Hematopoietic multipotent progenitor cell treated with erythropoietin and hydrocortisone succinate and interleukin-3 and kit ligand, for 6 days (in vitro differentiated cells): ENCODE data around the gene PLD1.
"Not testable (repeated sequence)": the region's sequence is repeated elsewhere in the genome, so short reads cannot be mapped to it uniquely, and the experiment has no call there.

Experiments
- DNase-seq: peaks from one replicate; pipeline ENCODE4 v3.0.0-alpha.2; 2015

PLD1 gene

DNA sequence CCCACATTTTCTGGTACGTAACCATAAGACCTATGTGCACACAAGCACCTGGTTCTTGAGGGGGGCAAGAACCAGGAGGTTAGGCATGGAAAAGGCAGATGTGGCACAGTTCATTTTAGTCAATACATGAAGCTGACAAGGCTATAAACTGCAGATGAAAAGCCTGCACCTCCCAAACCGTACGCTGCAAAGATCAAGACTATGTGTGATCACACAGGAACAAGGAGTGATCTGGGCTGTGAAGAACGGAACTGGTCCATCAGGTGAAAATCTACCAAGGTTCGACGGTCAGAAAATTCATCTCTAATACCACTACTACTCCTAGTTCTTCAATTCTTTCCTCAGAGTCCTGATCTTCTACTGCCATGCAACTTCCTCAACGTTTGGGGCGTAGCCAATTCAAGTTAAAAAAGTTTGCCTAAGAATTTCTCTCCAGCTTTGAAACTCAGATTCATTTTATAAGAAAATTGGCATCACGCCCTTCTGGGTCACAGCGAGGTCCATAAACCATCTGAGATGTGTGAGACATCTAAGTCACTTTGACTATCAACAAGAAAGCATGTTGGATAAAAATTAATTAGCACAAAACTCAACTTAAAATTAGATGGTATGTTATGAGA, 41.9 kb downstream of the PLD1 start:
- no peak for DNase-seq

DNA sequence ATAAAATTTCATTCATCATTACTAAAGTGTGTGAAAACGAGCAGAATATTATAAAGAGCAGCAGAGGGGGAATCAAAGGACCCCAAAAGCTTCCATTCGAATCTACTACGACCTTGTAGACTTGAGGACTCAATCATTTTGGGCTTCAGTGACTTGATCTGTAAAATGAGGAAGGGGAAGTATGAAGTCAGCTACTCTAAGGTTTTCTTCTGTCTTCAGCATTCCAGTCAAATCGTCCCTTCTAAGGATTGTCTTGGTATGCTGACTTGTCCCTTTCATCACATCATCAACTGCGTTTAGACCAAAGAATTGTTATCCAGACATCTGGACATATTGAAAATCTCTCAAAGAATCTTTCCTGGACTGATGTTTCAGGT, 44.8 kb downstream of the PLD1 start:
- DNase-seq, result no peak

DNA sequence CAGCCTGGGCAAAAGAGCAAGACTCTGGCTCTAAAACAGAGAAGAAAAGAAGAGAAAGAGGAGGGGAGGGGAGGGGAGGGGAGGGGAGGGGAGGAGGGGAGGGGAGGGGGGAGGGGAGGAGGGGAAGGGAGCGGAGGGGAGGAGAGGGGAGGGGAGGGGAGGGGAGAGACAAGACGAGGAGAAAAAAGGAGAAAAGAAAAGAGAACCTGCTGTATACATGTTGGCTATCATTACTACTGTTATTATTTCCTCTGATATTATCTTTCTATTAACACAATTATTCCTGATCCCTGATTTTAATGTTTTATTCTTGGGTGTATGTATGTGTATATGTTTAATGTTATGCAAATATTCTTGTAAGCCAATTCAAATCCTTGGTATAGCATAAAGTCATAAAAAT, 46.9 kb downstream of the PLD1 start:
- DNase-seq, result no peak

DNA sequence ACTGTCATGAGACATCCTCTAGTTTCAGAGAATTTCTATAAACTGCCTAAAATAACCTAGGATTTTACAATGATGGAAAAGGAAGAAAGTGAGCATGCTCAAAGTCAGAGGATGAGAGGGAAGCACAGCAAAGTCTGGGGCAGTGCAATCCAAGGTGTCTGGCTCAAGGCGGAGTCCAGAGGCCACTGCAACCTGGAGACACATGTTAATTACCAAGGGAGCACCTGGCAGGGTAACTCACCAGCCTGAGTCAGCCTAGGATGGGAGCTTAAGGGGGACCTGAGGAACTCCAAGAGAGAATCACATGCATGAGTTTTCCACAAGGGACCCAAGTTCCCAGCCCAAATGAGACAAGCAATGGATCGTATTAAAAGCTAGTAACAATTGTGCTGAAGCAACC, 49.8 kb downstream of the PLD1 start:
- DNase-seq, result no peak

DNA sequence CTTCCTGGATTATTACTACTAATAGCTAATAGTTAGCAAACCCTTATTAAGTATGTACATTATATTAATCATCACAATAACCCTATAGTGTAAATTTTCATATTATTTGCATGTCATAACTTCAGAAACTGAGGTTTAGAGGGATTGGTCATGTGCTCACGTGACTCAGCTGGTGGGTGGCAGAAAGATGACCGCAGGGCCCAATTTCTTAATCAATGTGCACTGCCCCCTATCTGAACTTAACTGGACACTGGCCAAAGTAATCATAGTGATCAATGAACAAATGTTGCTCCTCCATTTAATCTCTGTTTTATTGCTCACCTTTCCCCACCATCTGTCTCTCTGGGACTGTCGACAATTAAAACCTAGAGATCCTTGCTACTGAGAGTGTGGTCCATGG, 52.2 kb downstream of the PLD1 start:
- no peak for DNase-seq

DNA sequence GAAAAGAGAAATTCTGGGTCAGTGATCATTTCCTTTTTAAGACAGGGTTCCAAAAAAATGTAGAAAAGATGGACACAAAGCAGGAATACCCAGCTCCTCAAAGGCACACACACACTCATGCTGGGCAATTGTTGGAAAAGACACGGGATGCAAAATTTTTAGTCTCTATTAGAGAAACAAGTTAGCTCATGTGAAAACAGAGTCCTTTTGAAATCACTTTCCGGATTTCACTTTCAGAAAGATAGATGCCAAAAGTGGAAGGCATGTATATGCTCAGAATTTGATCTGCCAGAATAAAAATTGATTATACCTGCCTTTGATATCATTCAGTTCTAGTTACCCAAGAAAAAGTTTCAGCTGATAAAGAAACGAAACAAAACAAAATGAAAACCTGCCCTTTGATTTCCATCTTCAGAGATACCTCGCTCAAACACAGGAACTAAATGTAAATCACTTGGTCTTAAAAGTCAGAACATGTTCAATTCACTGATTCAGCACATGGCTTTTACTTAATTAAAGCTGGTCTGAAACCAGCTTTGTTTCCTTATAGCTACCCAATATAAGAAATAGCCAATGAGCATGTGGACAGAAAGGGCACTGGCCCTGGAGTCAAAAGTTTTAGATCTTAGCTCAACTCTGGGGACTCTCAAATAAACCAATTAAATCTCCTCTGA, 52.8 kb downstream of the PLD1 start:
- DNase-seq, result no peak

DNA sequence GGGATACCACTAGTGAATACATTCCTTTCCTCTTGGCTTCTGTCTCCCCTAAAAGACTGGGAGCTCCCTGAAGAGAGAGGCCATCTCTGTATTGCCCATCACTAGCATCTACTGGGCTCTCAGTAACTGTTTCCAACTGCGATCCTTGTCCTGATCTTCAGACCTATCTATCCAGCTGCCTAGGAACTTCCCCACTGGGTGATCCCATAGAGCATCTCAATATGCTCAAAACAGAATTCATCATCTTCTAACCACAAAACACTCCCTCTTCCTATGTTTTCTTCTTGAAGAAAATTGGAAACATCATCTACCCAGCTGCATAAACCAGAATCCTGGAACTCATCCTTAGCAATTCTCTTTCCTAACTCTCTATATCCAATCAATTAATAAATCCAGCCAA, 54.6 kb downstream of the PLD1 start:
- DNase-seq, result no peak

DNA sequence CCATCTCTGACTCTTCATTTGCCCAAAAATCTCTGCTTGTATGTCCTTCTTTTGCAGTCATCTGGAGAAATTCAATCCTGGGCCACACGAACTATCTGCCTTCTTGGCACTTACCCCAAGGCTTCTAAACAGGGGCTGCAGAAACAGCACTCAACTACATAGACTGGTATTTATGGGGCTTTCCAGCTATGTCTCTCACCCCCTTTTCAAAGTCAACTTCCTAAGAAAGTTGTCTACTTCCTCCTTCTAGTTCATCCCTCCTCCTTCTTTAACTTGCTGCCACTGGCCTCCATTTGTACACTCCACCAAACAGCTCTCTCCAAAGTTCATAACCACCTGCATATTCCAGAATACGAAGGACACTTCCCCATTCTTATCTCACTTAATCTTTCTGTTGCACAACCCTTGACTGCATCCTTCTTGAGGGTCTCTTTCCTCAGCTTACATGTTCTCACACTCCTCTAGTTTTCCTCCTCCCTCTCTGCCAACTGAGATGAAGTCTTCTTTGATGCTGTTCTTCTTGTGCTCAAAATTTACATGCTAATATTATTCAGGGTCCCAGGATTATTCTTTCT, 55.2 kb downstream of the PLD1 start:
- DNase-seq, result peak; percentile 6

DNA sequence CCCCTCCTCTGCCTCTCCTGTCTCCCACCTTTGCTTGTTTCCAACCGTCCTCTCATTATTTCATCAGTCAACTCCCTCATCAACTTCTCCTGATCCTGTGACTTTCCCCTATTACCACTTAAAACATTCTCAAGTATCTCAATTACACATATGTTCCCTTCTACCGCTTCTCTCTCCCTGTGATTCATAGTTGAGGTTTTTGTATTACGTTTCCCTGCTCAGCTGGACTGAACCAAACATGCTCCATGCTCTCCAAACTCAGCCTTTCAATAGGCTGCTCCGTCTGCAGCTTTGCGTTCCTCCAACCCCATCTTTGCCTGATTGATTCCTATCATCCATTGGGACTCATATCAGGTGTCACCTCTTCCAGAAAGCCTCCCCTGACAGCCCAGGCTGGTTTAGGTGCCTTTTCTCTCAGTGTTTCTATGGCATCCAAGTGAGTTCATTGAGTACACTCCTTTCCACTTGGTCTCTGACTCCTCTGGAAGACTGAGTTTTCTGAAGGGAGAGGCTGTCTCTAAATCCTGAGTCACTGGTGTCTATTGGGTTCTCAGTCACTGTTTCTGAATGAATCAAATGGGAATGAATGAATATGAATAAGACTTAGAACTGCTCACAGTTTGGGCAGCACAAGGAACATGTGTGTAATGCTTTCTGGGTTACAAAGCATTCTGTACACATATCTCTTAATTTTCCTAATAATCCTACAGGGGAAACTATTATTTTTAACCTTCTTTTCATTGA, 56.4 kb downstream of the PLD1 start:
- DNase-seq, result no peak

DNA sequence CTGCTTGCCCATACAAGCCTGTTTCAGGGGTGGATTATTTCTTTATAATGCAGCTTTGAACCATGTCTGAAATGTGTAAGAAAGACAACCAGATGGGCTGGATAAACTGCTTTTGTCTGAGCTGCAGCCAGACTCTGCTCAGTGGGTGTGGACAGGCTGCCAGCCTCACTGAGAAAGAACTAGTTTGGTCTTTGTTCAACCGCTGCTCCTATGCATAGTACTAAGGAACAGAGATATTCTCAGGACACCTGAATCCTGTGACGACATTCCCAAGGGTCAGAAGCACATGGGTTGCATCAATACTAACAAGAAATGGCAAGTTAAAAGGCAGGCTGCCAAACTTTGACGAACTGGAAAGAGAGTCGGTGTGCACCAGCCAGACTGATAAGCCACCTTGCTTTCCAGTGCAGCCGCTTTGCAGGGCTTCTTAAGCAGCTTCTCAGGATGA, 57.2 kb downstream of the PLD1 start:
- DNase-seq, result peak; percentile 72

DNA sequence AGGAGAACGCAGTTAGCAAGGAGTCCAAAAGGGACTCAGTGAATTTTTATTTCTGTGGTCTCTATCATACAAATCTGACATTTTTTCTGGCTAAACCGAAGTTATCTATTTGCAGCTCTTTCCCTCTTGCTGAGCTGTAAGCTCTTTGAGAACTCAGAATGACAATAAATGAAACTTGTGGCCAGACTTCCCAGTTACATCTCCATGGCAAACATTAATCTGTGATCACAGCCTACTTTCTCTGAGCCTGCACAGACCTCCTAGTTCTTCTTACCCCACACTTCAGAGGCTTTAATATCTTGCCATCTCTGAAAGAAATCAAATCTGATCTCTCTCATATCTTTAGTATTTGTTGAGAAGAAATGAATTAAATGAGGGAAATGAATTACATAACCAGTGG, 58.0 kb downstream of the PLD1 start:
- no peak for DNase-seq

DNA sequence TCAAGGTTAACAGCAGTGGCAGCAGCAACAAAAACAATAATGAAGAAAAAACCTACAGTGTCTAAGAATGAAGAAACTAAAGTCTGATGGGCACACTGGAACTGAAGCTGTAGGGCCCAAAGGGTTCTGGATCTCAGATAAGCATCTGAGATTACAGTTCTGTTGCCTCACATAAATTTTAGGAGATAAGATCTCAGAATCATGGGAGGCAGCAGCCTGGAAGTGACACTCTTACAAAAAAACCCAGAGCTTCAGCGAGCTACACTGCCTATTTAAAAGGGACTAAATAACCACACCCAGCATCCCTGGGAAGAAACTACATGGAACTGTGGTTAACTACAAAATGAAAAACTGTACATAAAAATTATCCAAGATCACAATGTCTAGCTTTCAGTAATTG, 61.2 kb downstream of the PLD1 start:
- DNase-seq, result peak; percentile 14

DNA sequence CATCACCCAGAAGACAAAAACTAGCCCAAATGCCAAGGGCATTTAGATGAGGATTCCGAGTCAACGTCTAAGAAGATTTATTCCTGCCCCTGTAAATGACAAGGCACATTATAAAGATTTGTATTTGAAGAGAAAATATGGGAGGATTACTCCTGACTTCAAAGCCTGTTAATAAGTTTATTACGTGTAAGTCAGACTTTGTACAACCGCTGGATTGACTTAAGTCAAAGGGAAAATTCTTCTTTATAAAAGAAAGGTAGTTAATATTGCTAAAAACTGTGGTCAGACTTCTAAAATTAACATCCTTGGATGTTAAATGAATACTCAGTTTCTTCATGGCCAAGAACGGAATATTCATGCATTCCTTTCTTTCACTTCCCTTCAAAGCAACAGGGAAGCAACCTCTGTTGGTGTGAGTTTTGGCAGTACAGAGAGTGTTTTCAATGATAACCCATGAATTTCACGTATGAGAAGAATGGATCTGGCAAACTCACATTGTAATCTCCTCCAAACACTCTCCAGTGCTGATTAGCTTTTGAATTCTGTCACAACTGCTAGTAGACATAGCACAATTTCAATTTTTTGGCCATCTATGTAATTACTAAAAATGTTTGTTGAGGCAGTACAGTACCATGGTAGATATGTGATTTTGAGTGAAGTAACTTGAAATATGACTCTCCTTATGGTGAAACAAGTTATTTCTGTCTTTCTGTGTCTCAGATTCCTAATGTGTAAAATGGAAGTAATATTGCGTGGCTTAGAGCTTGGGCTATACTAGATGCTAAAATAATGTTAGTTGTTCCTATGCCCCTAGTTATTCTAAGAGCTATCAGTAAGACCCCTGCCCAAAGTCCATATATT, 62.0 kb downstream of the PLD1 start:
- DNase-seq, result peak; percentile 49

DNA sequence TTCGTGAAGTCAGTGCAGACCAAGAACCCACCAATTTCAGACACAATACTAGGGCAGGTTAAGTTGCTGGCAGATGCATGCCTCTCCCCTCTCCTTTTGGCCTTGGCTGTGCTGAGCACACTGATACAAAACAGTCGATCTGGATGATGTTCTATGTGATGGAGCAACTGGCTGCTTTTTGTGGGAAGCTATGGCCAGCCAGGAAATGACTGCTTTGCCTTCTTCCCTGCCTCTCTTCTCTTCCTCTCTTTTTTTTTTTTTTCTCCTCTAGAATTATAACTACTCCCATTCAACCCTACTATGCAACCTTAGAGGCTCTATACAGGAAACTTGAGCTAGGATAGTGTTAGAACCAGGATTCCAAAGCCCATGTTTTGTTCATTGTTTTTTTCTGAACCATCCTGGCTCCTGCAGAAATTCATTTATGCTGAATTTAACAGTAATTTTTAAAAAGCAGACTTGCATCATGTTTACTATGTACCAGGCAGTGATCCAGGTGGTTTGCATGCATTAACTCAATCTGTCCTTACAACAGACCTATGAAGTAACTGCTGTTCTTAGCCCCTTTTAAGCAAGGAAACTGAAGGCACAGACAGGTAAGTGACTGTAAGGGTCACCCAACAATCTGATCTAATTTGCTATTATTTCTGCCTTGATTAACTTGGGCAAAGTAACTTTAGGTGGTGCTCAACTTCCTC, 62.9 kb downstream of the PLD1 start:
- no peak for DNase-seq

DNA sequence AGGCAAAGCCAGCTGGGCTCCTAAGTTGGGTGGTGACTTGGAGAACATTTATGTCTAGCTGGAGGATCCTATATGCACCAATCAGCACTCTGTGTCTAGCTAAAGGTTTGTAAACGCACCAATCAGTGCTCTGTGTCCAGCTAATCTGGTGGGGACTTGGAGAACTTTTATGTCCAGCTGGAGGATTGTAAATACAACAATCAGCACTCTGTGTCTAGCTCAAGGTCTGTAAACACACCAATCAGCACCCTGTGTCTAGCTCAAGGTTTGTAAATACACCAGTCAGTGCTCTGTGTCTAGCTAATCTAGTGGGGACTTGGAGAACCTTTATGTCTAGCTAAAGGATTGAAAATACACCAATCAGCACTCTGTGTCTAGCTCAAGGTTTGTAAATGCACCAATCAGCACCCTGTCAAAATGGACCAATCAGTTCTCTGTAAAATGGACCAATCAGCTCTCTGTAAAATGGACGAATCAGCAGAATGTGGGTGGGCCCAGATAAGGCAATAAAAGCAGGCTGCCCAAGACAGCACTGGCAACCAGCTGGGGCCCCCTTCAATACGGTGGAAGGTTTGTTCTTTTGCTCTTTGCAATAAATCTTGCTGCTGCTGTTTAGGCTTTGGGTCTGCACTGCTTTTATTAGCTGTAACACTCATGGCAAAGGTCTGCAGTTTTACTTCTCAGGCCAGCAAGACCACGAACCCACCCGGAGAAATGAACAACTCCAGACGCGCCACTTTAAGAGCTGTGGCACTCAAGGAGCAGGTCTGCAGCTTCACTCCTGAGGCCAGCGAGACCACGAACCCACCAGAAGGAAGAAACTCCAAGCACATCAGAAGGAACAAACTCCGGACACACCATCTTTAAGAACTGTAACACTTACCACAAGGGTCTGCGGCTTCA, 63.7 kb downstream of the PLD1 start:
- not testable (repeated sequence) for DNase-seq

DNA sequence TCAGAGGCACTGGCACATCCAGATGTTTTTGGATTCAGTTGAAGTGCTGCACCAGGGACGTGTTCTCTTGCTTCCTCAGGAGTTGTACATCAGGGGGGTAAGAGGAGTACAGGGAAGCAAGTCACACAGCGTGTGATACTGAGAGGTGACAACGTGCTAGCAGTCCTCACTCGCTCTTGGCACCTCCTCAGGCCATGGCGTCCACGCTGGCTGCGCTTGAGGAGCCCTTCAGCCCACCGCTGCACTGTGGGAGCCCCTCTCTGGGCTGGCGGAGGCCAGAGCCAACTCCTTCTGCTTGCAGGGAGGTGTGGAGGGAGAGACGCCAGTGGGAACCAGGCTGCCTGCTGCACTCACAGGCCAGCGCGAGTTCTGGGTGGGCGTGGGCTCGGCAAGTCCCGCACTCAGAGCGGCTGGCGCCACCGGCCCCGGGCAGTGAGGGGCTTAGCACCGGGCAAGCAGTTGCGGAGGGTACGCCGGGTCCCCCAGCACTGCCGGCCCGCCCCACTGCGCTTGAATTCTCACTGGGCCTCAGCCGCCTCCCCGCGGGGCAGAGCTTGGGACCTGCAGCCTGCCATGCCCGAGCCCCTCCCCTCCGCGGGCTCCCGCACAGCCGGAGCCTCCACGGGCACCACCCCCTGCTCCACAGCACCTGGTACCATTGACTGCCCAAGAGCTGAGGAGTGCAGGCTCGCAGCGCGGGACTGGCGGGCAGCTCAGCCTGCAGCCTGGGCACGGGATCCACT, 64.5 kb downstream of the PLD1 start:
- DNase-seq, result no peak

DNA sequence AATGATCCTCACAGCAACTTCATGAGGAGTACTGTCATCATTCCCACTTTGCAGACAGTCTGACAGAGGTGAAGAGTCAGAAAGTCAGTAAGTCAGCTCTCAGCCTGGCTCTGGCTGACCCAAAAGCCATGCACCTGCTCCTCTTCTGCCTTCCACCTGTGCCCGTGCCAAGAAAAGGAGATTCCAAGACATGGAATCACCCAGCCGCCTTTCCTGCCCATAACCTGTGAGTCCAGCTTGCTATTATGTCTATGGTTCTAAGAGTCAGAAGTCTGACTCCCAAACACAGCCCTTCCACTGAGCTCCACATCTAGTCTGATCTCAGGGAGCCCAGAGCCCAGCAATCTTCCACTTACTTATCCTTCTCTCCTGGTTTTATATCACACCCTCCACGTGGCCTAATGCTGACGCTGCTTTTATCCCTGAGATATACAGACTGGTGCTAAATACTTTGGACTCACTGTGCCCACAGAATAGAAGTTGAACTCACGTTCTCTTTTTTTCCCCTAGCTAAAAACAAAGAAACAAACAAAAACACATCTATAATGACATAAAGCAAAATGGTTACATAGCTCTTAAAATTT, 66.0 kb downstream of the PLD1 start:
- DNase-seq, result no peak

DNA sequence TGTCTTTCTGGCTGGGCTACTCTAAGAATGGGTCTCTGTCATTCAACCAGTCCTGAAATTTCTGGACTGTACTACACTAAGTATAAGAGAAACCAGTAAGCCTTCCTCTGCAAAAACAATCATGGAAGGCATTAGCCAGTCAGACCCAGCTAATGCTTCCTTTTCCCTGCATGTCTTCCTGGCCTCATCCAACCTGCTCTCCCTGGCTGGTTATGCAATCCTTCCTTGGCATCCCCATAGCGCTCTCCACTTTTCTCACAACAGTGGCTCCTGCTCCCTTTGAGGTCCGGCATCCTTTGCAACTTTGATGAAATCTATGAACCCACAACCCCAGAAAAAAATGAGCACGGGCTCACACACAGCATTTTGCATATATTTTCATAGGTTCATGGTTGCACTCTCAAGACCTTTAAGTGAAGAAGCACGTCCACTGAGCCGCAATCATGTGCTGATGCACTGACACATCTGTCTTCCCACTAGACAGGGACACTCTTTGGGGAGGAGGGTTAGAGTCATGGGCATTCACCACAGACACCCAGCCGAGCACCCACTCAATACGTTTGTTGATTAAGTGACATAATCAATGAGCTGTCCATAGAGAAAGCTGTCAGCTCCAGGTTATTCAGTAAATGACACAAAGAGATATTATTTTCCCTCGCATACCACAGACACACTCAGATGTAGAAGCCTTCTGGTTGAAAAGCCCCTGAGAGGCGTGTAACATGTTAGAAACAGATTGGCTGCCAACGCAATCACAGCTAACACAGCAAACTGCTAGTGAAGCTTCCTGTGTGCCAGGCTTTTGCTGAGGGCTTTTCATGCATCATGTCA, 66.7 kb downstream of the PLD1 start:
- no peak for DNase-seq

DNA sequence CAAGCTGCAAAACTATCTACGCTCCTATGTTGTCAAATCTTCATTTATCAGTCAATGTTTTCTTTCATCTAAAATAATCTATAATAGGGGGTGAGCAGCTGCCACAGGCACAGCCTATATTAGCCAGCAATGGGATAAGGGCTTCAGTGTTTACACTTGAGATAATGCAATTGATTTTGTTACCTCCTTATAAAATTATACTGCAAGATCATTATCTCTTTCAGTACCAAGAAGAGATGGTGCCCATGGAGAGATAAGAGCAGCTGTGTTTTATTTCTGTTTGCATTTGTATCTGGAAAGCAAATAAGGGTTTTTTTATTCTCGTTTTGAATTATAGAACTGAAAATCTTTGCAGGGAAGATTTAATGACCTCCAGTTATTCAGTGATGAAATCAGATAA, 68.9 kb downstream of the PLD1 start:
- no peak for DNase-seq
